ENCODE results near the gene NRM. TPM values are rescaled to one million over a fixed set of nuclear protein-coding genes. Genes with fewer than 3 reads are reported as not detected.

The NRM gene
- total RNA-seq, 1 experiment from 2014 or later: 31.2 TPM

DNA sequence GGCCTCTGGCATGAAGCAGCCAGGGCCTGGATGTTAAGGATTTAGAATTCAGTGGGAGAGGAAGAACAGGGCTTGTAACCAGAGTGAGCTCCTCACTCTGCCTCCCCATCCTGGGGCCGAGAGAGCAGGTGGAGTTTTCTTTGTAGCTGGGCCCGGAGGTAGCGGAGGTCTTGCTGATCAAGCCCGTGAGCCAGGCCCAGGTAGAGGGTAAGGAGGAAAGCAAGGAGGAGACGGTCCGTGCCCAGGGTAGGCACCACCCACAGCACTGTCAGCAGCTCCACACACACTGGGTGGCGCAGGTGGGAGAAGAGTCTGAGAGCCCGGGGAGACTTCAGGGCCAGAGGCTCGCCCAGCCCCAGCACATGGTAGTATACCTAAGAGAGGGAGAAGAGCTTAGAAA is 2.2 kb downstream of the NRM start (continued):
- TF ChIP-seq, protein P1, sequence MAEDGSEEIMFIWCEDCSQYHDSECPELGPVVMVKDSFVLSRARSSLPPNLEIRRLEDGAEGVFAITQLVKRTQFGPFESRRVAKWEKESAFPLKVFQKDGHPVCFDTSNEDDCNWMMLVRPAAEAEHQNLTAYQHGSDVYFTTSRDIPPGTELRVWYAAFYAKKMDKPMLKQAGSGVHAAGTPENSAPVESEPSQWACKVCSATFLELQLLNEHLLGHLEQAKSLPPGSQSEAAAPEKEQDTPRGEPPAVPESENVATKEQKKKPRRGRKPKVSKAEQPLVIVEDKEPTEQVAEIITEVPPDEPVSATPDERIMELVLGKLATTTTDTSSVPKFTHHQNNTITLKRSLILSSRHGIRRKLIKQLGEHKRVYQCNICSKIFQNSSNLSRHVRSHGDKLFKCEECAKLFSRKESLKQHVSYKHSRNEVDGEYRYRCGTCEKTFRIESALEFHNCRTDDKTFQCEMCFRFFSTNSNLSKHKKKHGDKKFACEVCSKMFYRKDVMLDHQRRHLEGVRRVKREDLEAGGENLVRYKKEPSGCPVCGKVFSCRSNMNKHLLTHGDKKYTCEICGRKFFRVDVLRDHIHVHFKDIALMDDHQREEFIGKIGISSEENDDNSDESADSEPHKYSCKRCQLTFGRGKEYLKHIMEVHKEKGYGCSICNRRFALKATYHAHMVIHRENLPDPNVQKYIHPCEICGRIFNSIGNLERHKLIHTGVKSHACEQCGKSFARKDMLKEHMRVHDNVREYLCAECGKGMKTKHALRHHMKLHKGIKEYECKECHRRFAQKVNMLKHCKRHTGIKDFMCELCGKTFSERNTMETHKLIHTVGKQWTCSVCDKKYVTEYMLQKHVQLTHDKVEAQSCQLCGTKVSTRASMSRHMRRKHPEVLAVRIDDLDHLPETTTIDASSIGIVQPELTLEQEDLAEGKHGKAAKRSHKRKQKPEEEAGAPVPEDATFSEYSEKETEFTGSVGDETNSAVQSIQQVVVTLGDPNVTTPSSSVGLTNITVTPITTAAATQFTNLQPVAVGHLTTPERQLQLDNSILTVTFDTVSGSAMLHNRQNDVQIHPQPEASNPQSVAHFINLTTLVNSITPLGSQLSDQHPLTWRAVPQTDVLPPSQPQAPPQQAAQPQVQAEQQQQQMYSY (CRISPR knock-in tag; IDR thresholded peaks at IDR 0.05): no peak
- TF ChIP-seq, protein P2, sequence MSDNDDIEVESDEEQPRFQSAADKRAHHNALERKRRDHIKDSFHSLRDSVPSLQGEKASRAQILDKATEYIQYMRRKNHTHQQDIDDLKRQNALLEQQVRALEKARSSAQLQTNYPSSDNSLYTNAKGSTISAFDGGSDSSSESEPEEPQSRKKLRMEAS (CRISPR knock-in tag; IDR thresholded peaks at IDR 0.05): no peak
- TF ChIP-seq TP53 (CRISPR knock-in tag; IDR thresholded peaks at IDR 0.05) (no peak), NR3C1 (CRISPR knock-in tag; conservative IDR thresholded peaks at IDR 0.05; ENCODE audit: low read depth) (no peak), KAT7 (CRISPR knock-in tag; IDR thresholded peaks at IDR 0.05; ENCODE audit: borderline replicate concordance) (no peak)

DNA sequence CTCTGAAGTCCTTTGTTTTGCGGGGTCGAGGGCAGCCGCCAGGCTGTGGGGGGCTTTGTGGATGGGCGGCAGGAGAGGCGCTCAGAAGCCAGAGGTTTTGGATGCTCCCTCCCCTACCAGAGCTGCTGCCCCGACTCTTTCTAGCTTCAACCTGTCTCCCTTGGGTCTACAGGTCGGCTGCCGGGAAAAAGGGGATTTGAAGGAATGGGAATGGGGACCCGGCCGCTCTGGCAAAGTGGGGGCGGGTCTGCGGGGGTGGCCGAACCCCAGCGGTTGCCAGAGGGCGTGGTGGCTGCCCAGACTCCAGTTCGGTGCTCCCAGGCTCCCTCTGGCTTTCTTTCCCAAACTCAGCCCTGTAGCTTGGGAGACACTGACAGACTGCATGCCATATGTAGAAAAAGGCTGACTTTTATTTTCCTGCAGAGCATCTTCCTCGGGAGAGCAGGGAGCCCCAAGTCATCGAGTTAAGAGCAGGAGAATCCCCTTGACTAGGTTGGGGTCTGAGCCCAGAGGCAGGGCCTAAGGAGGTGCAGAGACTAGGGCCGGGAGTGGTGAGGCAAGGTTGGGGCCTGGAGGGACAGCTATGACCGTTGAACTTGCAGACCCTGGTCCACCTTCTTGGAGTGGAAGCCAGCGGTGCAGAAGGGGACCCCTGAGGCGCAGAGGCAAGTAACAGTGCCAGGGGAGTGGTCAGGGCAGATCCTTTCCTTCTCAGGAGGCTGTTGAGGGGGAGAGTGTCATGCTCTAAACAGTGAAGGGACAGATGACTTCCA is 2.9 kb downstream of the NRM start:
- peaks cover 70% of the 10 kb centered on the region for H3K4me1 Mint-ChIP-seq
- peak; percentile 46 for DNase-seq (ENCODE audit: low spot score)
- TF ChIP-seq GRHL2 (CRISPR knock-in tag; IDR thresholded peaks at IDR 0.05; ENCODE audit: insufficient replicate concordance, severe bottlenecking) (no peak), ZNF317 (CRISPR knock-in tag; IDR thresholded peaks at IDR 0.05; ENCODE audit: borderline replicate concordance, low read depth) (no peak), ETV6 (CRISPR knock-in tag; IDR thresholded peaks at IDR 0.05) (peak; percentile 17; the same call in 1 of the 2 replicates), OVOL2 (CRISPR knock-in tag; IDR thresholded peaks at IDR 0.05; ENCODE audit: borderline replicate concordance) (no peak), NR3C1 (CRISPR knock-in tag; conservative IDR thresholded peaks at IDR 0.05; ENCODE audit: low read depth) (no peak), NFATC4 (CRISPR knock-in tag; IDR thresholded peaks at IDR 0.05) (no peak), PRRX2 (CRISPR knock-in tag; IDR thresholded peaks at IDR 0.05) (no peak)
- TF ChIP-seq, protein P3, sequence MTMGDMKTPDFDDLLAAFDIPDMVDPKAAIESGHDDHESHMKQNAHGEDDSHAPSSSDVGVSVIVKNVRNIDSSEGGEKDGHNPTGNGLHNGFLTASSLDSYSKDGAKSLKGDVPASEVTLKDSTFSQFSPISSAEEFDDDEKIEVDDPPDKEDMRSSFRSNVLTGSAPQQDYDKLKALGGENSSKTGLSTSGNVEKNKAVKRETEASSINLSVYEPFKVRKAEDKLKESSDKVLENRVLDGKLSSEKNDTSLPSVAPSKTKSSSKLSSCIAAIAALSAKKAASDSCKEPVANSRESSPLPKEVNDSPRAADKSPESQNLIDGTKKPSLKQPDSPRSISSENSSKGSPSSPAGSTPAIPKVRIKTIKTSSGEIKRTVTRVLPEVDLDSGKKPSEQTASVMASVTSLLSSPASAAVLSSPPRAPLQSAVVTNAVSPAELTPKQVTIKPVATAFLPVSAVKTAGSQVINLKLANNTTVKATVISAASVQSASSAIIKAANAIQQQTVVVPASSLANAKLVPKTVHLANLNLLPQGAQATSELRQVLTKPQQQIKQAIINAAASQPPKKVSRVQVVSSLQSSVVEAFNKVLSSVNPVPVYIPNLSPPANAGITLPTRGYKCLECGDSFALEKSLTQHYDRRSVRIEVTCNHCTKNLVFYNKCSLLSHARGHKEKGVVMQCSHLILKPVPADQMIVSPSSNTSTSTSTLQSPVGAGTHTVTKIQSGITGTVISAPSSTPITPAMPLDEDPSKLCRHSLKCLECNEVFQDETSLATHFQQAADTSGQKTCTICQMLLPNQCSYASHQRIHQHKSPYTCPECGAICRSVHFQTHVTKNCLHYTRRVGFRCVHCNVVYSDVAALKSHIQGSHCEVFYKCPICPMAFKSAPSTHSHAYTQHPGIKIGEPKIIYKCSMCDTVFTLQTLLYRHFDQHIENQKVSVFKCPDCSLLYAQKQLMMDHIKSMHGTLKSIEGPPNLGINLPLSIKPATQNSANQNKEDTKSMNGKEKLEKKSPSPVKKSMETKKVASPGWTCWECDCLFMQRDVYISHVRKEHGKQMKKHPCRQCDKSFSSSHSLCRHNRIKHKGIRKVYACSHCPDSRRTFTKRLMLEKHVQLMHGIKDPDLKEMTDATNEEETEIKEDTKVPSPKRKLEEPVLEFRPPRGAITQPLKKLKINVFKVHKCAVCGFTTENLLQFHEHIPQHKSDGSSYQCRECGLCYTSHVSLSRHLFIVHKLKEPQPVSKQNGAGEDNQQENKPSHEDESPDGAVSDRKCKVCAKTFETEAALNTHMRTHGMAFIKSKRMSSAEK (CRISPR knock-in tag; IDR thresholded peaks at IDR 0.05; ENCODE audit: borderline replicate concordance): no peak
- TF ChIP-seq, protein P4, sequence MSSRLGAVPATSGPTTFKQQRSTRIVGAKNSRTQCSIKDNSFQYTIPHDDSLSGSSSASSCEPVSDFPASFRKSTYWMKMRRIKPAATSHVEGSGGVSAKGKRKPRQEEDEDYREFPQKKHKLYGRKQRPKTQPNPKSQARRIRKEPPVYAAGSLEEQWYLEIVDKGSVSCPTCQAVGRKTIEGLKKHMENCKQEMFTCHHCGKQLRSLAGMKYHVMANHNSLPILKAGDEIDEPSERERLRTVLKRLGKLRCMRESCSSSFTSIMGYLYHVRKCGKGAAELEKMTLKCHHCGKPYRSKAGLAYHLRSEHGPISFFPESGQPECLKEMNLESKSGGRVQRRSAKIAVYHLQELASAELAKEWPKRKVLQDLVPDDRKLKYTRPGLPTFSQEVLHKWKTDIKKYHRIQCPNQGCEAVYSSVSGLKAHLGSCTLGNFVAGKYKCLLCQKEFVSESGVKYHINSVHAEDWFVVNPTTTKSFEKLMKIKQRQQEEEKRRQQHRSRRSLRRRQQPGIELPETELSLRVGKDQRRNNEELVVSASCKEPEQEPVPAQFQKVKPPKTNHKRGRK (CRISPR knock-in tag; IDR thresholded peaks at IDR 0.05; ENCODE audit: borderline replicate concordance): no peak
- TF ChIP-seq, protein P2 (CRISPR knock-in tag; IDR thresholded peaks at IDR 0.05): peak; percentile 42; the same call in 1 of the 2 replicates
- TF ChIP-seq, protein P5, sequence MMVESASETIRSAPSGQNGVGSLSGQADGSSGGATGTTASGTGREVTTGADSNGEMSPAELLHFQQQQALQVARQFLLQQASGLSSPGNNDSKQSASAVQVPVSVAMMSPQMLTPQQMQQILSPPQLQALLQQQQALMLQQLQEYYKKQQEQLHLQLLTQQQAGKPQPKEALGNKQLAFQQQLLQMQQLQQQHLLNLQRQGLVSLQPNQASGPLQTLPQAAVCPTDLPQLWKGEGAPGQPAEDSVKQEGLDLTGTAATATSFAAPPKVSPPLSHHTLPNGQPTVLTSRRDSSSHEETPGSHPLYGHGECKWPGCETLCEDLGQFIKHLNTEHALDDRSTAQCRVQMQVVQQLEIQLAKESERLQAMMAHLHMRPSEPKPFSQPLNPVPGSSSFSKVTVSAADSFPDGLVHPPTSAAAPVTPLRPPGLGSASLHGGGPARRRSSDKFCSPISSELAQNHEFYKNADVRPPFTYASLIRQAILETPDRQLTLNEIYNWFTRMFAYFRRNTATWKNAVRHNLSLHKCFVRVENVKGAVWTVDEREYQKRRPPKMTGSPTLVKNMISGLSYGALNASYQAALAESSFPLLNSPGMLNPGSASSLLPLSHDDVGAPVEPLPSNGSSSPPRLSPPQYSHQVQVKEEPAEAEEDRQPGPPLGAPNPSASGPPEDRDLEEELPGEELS (CRISPR knock-in tag; IDR thresholded peaks at IDR 0.05): no peak; the same call in 1 of the 2 replicates
- TF ChIP-seq, protein P6, sequence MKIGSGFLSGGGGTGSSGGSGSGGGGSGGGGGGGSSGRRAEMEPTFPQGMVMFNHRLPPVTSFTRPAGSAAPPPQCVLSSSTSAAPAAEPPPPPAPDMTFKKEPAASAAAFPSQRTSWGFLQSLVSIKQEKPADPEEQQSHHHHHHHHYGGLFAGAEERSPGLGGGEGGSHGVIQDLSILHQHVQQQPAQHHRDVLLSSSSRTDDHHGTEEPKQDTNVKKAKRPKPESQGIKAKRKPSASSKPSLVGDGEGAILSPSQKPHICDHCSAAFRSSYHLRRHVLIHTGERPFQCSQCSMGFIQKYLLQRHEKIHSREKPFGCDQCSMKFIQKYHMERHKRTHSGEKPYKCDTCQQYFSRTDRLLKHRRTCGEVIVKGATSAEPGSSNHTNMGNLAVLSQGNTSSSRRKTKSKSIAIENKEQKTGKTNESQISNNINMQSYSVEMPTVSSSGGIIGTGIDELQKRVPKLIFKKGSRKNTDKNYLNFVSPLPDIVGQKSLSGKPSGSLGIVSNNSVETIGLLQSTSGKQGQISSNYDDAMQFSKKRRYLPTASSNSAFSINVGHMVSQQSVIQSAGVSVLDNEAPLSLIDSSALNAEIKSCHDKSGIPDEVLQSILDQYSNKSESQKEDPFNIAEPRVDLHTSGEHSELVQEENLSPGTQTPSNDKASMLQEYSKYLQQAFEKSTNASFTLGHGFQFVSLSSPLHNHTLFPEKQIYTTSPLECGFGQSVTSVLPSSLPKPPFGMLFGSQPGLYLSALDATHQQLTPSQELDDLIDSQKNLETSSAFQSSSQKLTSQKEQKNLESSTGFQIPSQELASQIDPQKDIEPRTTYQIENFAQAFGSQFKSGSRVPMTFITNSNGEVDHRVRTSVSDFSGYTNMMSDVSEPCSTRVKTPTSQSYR (CRISPR knock-in tag; IDR thresholded peaks at IDR 0.05): no peak

More for the DNA sequence above, 2.9 kb downstream of the NRM start:
- Mint-ChIP-seq H3K27me3 (ENCODE audit: low read depth) (no peaks in the 10 kb centered on the region), H3K9me3 (no peaks in the 10 kb centered on the region), H3K36me3 (peaks cover 3% of the 10 kb centered on the region; the same call in 1 of the 2 replicates), H3K4me3 (peak overlapping the region; percentile 80), H3K27ac (0 out of 2 replicates have a peak overlapping the region, but pooled peaks have one; percentile 39)
- peak; percentile 2; the same call in 1 of the 2 replicates for ATAC-seq
- ChIA-PET POLR2A (interaction anchor here (0.5 to 2.6 kb wide), 10 partner anchors 14 to 193 kb away, joined by 3 to 7 read pairs (median 3); partner anchors contain the start of genes GNL1, MDC1, MRPS18B and PPP1R10), CTCF (interaction anchor here (0.7 to 2.8 kb wide), 8 partner anchors 9 to 193 kb away, joined by 3 to 42 read pairs (median 8); partner anchors contain the start of genes DHX16, FLOT1 and MDC1)

Data from WTC11 (cell line).